ENCODE data around the gene PGC.
A peak's percentile ranks its signal among the peaks of the same experiment; 100 is the strongest.

The PGC gene

GRCh38 chr6:41780551-41781365 is 33.6 kb upstream of the PGC start, which contains the start of gene PRICKLE4:
PRICKLE4 (plus strand) TSS chr6:41780782; CDS start chr6:41783474, 2,692 bp downstream.
- no peak for TF ChIP-seq CTCF (IDR thresholded peaks at IDR 0.05; ENCODE audit: insufficient read depth, missing control alignments)
- DNase-seq (ENCODE audit: insufficient read length, low spot score) (no peak), FAIRE-seq (no peak)

GRCh38 chr6:41779788-41780550 is 32.8 kb upstream of the PGC start, which contains the start of gene FRS3:
FRS3 (minus strand) TSS chr6:41779900; CDS start chr6:41776987, 2,913 bp downstream.
- peak; percentile 96 for DNase-seq (ENCODE audit: insufficient read length, low spot score)
- peak; percentile 97 for TF ChIP-seq CTCF (IDR thresholded peaks at IDR 0.05; ENCODE audit: insufficient read depth, missing control alignments)
- no peak for FAIRE-seq

- TF ChIP-seq CTCF (IDR thresholded peaks at IDR 0.05; ENCODE audit: insufficient read depth, missing control alignments) = no peak
- DNase-seq (ENCODE audit: insufficient read length, low spot score) (no peak), FAIRE-seq (no peak)
Measured at GRCh38 chr6:41779336-41779735, 32.1 kb upstream of the PGC start.

- FAIRE-seq = no peak
- DNase-seq (ENCODE audit: insufficient read length, low spot score) = no peak
- no peak for TF ChIP-seq CTCF (IDR thresholded peaks at IDR 0.05; ENCODE audit: insufficient read depth, missing control alignments)
Measured at GRCh38 chr6:41778895-41779294, 31.7 kb upstream of the PGC start.

GRCh38 chr6:41777551-41778285 is 30.5 kb upstream of the PGC start:
- TF ChIP-seq CTCF (IDR thresholded peaks at IDR 0.05; ENCODE audit: insufficient read depth, missing control alignments) = no peak
- no peak for DNase-seq (ENCODE audit: insufficient read length, low spot score)
- FAIRE-seq = no peak

- DNase-seq (ENCODE audit: insufficient read length, low spot score) = no peak
Measured at GRCh38 chr6:41775293-41775882, 28.2 kb upstream of the PGC start.

More at GRCh38 chr6:41775293-41775882, 28.2 kb upstream of the PGC start:
- no peak for TF ChIP-seq CTCF (IDR thresholded peaks at IDR 0.05; ENCODE audit: insufficient read depth, missing control alignments)
- FAIRE-seq = no peak
